Mononuclear cell (primary cell): ENCODE measurements around the gene CSF3. TPM values are rescaled to one million over a fixed set of nuclear protein-coding genes. Genes with fewer than 3 reads are reported as not detected.

Source experiments
- H3K27me3 ChIP-seq: 2 replicates; pipeline ENCODE4 v1.6.0; 2011; ENCODE audit warnings: low read length, control low read depth; ENCODE audit not compliant: insufficient read depth
- H3K4me1 ChIP-seq: 2 replicates; pipeline ENCODE4 v1.5.1; 2011; ENCODE audit warnings: mild to moderate bottlenecking, low read length, control low read depth; ENCODE audit not compliant: insufficient read depth
- H3K4me3 ChIP-seq: 2 replicates; pipeline ENCODE4 v1.5.1; 2011; ENCODE audit warnings: mild to moderate bottlenecking, low read length, moderate library complexity
- H3K9me3 ChIP-seq: 2 replicates; pipeline ENCODE4 v1.5.1; 2011; ENCODE audit warnings: low read depth, mild to moderate bottlenecking, control low read depth, low read length
- total RNA-seq: library from RNA; depleted of rRNA; stranded (reverse); fragments of >200 nt; gene quantifications from one replicate; pipeline ENCODE4 v1.2.3, GENCODE V29; 2012

Gene CSF3
- not detected for total RNA-seq

DNA sequence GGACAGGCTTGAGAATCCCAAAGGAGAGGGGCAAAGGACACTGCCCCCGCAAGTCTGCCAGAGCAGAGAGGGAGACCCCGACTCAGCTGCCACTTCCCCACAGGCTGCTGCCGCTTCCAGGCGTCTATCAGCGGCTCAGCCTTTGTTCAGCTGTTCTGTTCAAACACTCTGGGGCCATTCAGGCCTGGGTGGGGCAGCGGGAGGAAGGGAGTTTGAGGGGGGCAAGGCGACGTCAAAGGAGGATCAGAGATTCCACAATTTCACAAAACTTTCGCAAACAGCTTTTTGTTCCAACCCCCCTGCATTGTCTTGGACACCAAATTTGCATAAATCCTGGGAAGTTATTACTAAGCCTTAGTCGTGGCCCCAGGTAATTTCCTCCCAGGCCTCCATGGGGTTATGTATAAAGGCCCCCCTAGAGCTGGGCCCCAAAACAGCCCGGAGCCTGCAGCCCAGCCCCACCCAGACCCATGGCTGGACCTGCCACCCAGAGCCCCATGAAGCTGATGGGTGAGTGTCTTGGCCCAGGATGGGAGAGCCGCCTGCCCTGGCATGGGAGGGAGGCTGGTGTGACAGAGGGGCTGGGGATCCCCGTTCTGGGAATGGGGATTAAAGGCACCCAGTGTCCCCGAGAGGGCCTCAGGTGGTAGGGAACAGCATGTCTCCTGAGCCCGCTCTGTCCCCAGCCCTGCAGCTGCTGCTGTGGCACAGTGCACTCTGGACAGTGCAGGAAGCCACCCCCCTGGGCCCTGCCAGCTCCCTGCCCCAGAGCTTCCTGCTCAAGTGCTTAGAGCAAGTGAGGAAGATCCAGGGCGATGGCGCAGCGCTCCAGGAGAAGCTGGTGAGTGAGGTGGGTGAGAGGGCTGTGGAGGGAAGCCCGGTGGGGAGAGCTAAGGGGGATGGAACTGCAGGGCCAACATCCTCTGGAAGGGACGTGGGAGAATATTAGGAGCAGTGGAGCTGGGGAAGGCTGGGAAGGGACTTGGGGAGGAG is at the start of gene CSF3:
Gene CSF3 (plus strand): TSS at position 436 of the 993 bp plus-strand sequence. CDS start 35 bp downstream, at position 471.
- no peak within 1 kb of the TSS for H3K4me3 ChIP-seq
- peaks cover 6% of the 10 kb centered on the region for H3K4me1 ChIP-seq
- no peaks in the 10 kb centered on the region for H3K9me3 ChIP-seq
- H3K27me3 ChIP-seq, result no peaks in the 10 kb centered on the region

GRCh38 chr17:39966771-39967170 is 48.5 kb upstream of the CSF3 start:
- Histone ChIP-seq H3K4me3 (no peak overlapping the region), H3K27me3 (no peaks in the 10 kb centered on the region), H3K4me1 (peaks cover 36% of the 10 kb centered on the region), H3K9me3 (no peaks in the 10 kb centered on the region)

DNA sequence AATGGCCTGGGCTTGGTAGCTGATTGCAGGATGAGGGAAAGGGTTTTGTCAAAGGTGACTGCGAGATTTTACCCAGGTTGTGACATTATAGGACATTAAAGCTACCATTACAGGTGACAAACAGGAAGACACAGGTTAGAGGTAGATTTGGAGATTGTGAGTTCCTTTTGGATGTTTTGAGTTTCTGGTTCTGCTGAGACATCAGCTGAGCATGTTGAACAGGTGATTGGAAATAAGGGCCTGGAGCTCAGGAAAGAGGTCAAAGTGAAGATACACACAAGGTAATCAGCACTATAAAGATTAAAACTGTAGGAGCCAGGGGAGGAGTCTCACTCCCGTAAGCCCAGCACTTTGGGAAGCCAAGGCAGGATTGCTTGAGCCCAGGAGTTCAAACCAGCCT is 46.5 kb upstream of the CSF3 start:
- H3K4me3 ChIP-seq, result no peak overlapping the region
- no peaks in the 10 kb centered on the region for H3K27me3 ChIP-seq
- H3K4me1 ChIP-seq, result peaks cover 36% of the 10 kb centered on the region
- H3K9me3 ChIP-seq, result no peaks in the 10 kb centered on the region

DNA sequence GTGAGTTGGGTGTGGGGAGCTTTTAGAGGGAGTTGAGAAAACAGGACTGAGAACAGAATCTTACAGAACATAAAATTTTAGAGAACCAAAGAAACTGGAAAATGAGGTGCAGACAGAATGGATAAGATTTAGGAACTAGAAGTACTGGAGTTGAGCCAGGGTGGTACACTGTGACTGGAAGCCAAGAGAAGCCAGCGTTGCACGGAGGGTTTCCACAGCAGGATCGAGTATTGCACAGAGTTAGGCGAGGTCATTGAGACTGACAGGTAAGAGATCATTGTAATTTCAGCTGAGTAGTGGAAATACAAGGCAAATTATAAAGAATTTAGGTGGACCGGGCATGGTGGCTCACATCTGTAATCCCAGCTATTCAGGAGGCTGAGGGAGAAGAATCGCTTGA is 45.9 kb upstream of the CSF3 start:
- Histone ChIP-seq H3K9me3 (no peaks in the 10 kb centered on the region), H3K4me3 (no peak overlapping the region), H3K27me3 (no peaks in the 10 kb centered on the region), H3K4me1 (peaks cover 34% of the 10 kb centered on the region)

GRCh38 chr17:39970157-39970692 is 45.0 kb upstream of the CSF3 start:
- Histone ChIP-seq H3K4me1 (peaks cover 34% of the 10 kb centered on the region), H3K27me3 (no peaks in the 10 kb centered on the region), H3K9me3 (no peaks in the 10 kb centered on the region), H3K4me3 (no peak overlapping the region)

DNA sequence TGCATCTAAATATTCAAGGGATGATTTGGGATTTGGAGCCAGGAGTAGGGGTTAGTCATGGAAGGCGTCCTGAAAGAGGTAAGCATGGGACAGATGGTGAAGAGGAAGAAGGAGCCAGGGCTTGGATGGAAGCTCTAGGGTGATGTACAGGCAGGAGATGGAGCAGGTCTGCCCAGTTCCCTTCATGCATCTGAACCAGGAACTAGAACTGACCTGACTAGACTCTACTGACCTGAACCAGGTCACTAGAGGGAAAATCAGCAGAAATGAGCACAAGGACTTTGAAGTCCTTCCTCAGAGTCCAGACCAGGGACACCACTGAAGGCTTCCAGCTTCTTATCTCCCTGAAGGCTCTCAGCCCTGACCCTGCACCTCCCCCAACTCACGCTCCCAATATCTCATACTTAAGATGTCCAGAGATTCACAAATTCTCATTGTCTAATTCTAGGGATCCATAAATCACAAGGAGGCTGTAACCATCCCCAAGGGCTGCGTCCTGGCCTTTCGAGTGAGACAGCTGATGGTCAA is 44.1 kb upstream of the CSF3 start:
- Histone ChIP-seq H3K27me3 (no peaks in the 10 kb centered on the region), H3K9me3 (no peaks in the 10 kb centered on the region), H3K4me1 (peaks cover 34% of the 10 kb centered on the region), H3K4me3 (no peak overlapping the region)

- Histone ChIP-seq H3K27me3 (no peaks in the 10 kb centered on the region), H3K9me3 (no peaks in the 10 kb centered on the region), H3K4me1 (peaks cover 27% of the 10 kb centered on the region), H3K4me3 (no peak overlapping the region)
These were observed 43.0 kb upstream of the CSF3 start for GRCh38 chr17:39972271-39972670.

DNA sequence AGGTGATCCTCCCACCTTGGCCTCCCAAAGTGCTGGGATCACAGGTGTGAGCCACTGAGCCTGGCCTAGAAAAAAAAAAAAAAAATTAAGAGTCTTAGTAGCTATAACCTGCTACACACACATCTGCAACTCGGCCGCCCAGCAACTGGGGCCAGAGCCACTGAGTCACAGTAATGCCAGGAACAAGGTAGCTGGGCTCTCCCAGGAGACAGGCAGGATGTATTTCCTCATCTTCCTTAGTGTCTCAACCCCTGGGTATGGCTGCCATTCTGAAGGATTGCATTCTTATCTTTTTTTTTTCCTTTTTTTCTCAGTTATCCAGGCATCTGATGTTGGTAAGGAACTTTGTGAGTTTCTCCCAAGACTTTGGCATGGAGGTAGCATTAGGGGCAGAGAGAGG is 41.7 kb upstream of the CSF3 start:
- Histone ChIP-seq H3K27me3 (no peaks in the 10 kb centered on the region), H3K4me1 (peaks cover 16% of the 10 kb centered on the region), H3K4me3 (no peak overlapping the region), H3K9me3 (no peaks in the 10 kb centered on the region)

- Histone ChIP-seq H3K4me1 (peaks cover 16% of the 10 kb centered on the region), H3K4me3 (no peak overlapping the region), H3K27me3 (no peaks in the 10 kb centered on the region), H3K9me3 (no peaks in the 10 kb centered on the region)
These were observed 40.8 kb upstream of the CSF3 start for GRCh38 chr17:39974433-39974832.

DNA sequence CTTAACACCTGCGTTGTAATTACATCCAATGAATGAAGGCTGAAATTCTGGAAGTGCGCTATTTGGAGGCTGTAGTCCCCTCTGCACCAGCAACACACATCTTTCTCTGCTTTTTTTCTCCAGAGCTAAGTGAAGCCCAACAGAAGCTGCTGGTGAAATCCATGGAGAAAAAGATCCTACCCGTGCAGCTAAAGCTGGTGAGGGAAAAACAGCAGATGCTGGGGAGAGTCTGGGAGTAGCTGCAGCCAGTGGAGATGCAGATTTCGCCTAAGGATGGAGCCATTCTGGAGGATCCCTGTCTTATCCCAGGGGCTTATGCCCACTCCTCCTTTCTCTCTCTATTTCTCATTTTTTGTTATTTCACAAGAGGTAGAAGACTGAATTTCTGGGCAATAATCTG is 39.4 kb upstream of the CSF3 start:
- Histone ChIP-seq H3K9me3 (no peaks in the 10 kb centered on the region), H3K4me1 (peaks cover 23% of the 10 kb centered on the region), H3K4me3 (no peak overlapping the region), H3K27me3 (no peaks in the 10 kb centered on the region)

GRCh38 chr17:39979016-39979670 is 36.1 kb upstream of the CSF3 start:
- H3K27me3 ChIP-seq, result no peaks in the 10 kb centered on the region
- no peaks in the 10 kb centered on the region for H3K9me3 ChIP-seq
- no peak overlapping the region for H3K4me3 ChIP-seq
- H3K4me1 ChIP-seq, result peaks cover 23% of the 10 kb centered on the region

GRCh38 chr17:39979893-39980350 is 35.3 kb upstream of the CSF3 start:
- H3K4me3 ChIP-seq, result peak overlapping the region; percentile 87
- H3K27me3 ChIP-seq, result no peaks in the 10 kb centered on the region
- peaks cover 23% of the 10 kb centered on the region for H3K4me1 ChIP-seq
- H3K9me3 ChIP-seq, result no peaks in the 10 kb centered on the region

- H3K27me3 ChIP-seq, result no peaks in the 10 kb centered on the region
- H3K4me3 ChIP-seq, result peak within 1 kb of the TSS; percentile 87
- H3K9me3 ChIP-seq, result no peaks in the 10 kb centered on the region
- H3K4me1 ChIP-seq, result peaks cover 23% of the 10 kb centered on the region
These were observed 34.7 kb upstream of the CSF3 start, which contains the start of gene PSMD3 for GRCh38 chr17:39980351-39981206. Gene PSMD3 (plus strand): TSS chr17:39980807. CDS start chr17:39980971, 164 bp downstream.

GRCh38 chr17:39981207-39981741 is 34.0 kb upstream of the CSF3 start:
- H3K4me1 ChIP-seq, result peaks cover 23% of the 10 kb centered on the region
- no peaks in the 10 kb centered on the region for H3K9me3 ChIP-seq
- no peaks in the 10 kb centered on the region for H3K27me3 ChIP-seq
- peak overlapping the region; percentile 87 for H3K4me3 ChIP-seq
